ENCODE results near the gene RRP15.

- TF ChIP-seq GATA2 (IDR thresholded peaks at IDR 0.05; ENCODE audit: low read depth, low read length): no peak
- TF ChIP-seq GATA3 (IDR thresholded peaks at IDR 0.05; ENCODE audit: low read depth, low read length): no peak
Measured at GRCh38 chr1:218332416-218332815, 47.3 kb downstream of the RRP15 start.
